ENCODE measurements around the gene LRRN2. TPM values are rescaled to one million over a fixed set of nuclear protein-coding genes. Genes with fewer than 3 reads are reported as not detected.

Gene LRRN2
- total and polyA plus RNA-seq, 2 donors (not counting 1 experiment from before 2014, with no cell fraction given): not detected

- Histone ChIP-seq H4K20me1 (ENCODE audit: control insufficient read depth, extremely low read depth, insufficient read depth, low read length) (no peaks in the 10 kb centered on the region), H2AFZ (ENCODE audit: low read length) (no peak overlapping the region), H3K36me3 (ENCODE audit: control insufficient read depth, insufficient read depth, low read length) (no peaks in the 10 kb centered on the region), H3K27me3 (ENCODE audit: control insufficient read depth, insufficient read depth, low read length) (peaks cover 40% of the 10 kb centered on the region), H3K9me3 (ENCODE audit: control insufficient read depth, insufficient read depth, low read depth, low read length) (no peaks in the 10 kb centered on the region), H3K4me3 (replicated peaks in 1 of 4; ENCODE audit: control extremely low read depth in 1 of 4, insufficient read depth in 1 of 4, low read depth in 3 of 4, low read length in 4 of 4) (no peak overlapping the region), H3K4me2 (ENCODE audit: extremely low read depth, insufficient read depth, low read length) (no peak overlapping the region), H3K79me2 (ENCODE audit: control insufficient read depth, insufficient read depth, low read length) (no peaks in the 10 kb centered on the region), H3K4me1 (ENCODE audit: control insufficient read depth, extremely low read depth, insufficient read depth, low read length) (no peaks in the 10 kb centered on the region), H3K9ac (ENCODE audit: insufficient read depth, low read length) (no peak overlapping the region), H3K27ac (ENCODE audit: insufficient read depth, low read length) (no peak overlapping the region)
- no peak for TF ChIP-seq CTCF (conservative IDR thresholded peaks at IDR 0.05 in 1 of 2, IDR thresholded peaks at IDR 0.05 in 1 of 2; ENCODE audit: low read depth in 1 of 2, low read length in 2 of 2)
- TF ChIP-seq EZH2 (IDR thresholded peaks at IDR 0.05; ENCODE audit: low read length, missing control alignments): no peak
- no peak for DNase-seq (ENCODE audit: low read depth in 2 of 2)
Observed at GRCh38 chr1:204713541-204713940, 28.0 kb upstream of the LRRN2 start.

- DNase-seq (ENCODE audit: low read depth in 2 of 2): no peak
- H3K27ac ChIP-seq (ENCODE audit: insufficient read depth, low read length): no peak overlapping the region
- no peak overlapping the region for H3K4me2 ChIP-seq (ENCODE audit: extremely low read depth, insufficient read depth, low read length)
Observed at GRCh38 chr1:204712708-204713430, 27.3 kb upstream of the LRRN2 start.

More at GRCh38 chr1:204712708-204713430, 27.3 kb upstream of the LRRN2 start:
- Histone ChIP-seq H3K9me3 (ENCODE audit: control insufficient read depth, insufficient read depth, low read depth, low read length) (no peaks in the 10 kb centered on the region), H2AFZ (ENCODE audit: low read length) (no peak overlapping the region), H3K27me3 (ENCODE audit: control insufficient read depth, insufficient read depth, low read length) (peaks cover 40% of the 10 kb centered on the region), H3K79me2 (ENCODE audit: control insufficient read depth, insufficient read depth, low read length) (no peaks in the 10 kb centered on the region), H4K20me1 (ENCODE audit: control insufficient read depth, extremely low read depth, insufficient read depth, low read length) (no peaks in the 10 kb centered on the region), H3K4me3 (replicated peaks in 1 of 4; ENCODE audit: control extremely low read depth in 1 of 4, insufficient read depth in 1 of 4, low read depth in 3 of 4, low read length in 4 of 4) (no peak overlapping the region), H3K4me1 (ENCODE audit: control insufficient read depth, extremely low read depth, insufficient read depth, low read length) (no peaks in the 10 kb centered on the region), H3K36me3 (ENCODE audit: control insufficient read depth, insufficient read depth, low read length) (no peaks in the 10 kb centered on the region), H3K9ac (ENCODE audit: insufficient read depth, low read length) (no peak overlapping the region)
- TF ChIP-seq EZH2 (IDR thresholded peaks at IDR 0.05; ENCODE audit: low read length, missing control alignments) (no peak), CTCF (conservative IDR thresholded peaks at IDR 0.05 in 1 of 2, IDR thresholded peaks at IDR 0.05 in 1 of 2; ENCODE audit: low read depth in 1 of 2, low read length in 2 of 2) (no peak)
